Right renal pelvis (tissue), 4 donors: ENCODE data around the gene CDKN3. TPM values are rescaled to one million over a fixed set of nuclear protein-coding genes. Genes with fewer than 3 reads are reported as not detected.
"Not testable (repeated sequence)": the region's sequence is repeated elsewhere in the genome, so short reads cannot be mapped to it uniquely, and the experiment has no call there.

Source experiments
- DNase-seq, 4 donors: peaks; one replicate each; pipeline ENCODE4 v3.0.0-alpha.2; 2013; ENCODE audit warnings: low read depth in 4 of 4, low spot score in 3 of 4, missing footprints in 1 of 4
- polyA plus RNA-seq, 4 donors: library from polyadenylated mRNA; unstranded; fragments of 120-200 nt; gene quantifications; one replicate each; pipeline ENCODE4 v1.2.1, GENCODE V29; 2013; ENCODE audit not compliant: insufficient read length in 4 of 4

CDKN3 gene
- polyA plus RNA-seq, 4 donors: 21.3 to 30.5 (median 26.6) TPM

- DNase-seq: no peak
These were observed 23.8 kb downstream of the CDKN3 start for GRCh38 chr14:54420478-54421142.

- DNase-seq: no peak
These were observed 27.2 kb downstream of the CDKN3 start for GRCh38 chr14:54423991-54424390.

GRCh38 chr14:54424479-54424901 lies 27.7 kb downstream of the CDKN3 start:
- DNase-seq: no peak

- no peak for DNase-seq
These were observed 28.3 kb downstream of the CDKN3 start for GRCh38 chr14:54425068-54425467.

- no peak for DNase-seq
These were observed 28.9 kb downstream of the CDKN3 start for GRCh38 chr14:54425537-54426274.

- DNase-seq: no peak
These were observed 31.1 kb downstream of the CDKN3 start for GRCh38 chr14:54427871-54428270.

GRCh38 chr14:54428527-54428926 lies 31.7 kb downstream of the CDKN3 start:
- DNase-seq: no peak

GRCh38 chr14:54435500-54435981 lies 38.7 kb downstream of the CDKN3 start:
- DNase-seq: no peak

GRCh38 chr14:54437954-54438353 lies 41.1 kb downstream of the CDKN3 start:
- not testable (repeated sequence) for DNase-seq

GRCh38 chr14:54438703-54439102 lies 41.9 kb downstream of the CDKN3 start:
- DNase-seq: no peak

GRCh38 chr14:54440037-54440436 lies 43.2 kb downstream of the CDKN3 start:
- DNase-seq: no peak

GRCh38 chr14:54440476-54440872 lies 43.7 kb downstream of the CDKN3 start:
- no peak for DNase-seq

GRCh38 chr14:54440873-54441868 lies 44.4 kb downstream of the CDKN3 start, which contains the start of gene CNIH1:
Gene CNIH1 (minus strand): TSS chr14:54441374. CDS start chr14:54441327, 47 bp downstream.
- peak; percentile 82 to 84 (median 83) for DNase-seq

GRCh38 chr14:54442961-54443360 lies 46.2 kb downstream of the CDKN3 start:
- DNase-seq: not testable (repeated sequence)

- DNase-seq: peak in 1 of 4 donors; percentile 26
These were observed 47.2 kb downstream of the CDKN3 start for GRCh38 chr14:54443981-54444380.

- DNase-seq: no peak
These were observed 47.9 kb downstream of the CDKN3 start for GRCh38 chr14:54444681-54445080.

GRCh38 chr14:54446161-54446693 lies 49.4 kb downstream of the CDKN3 start:
- DNase-seq: peak in 2 of 4 donors; percentile 39 to 66

- DNase-seq: no peak
These were observed 50.5 kb downstream of the CDKN3 start for GRCh38 chr14:54447231-54447692.

GRCh38 chr14:54450535-54450934 lies 53.7 kb downstream of the CDKN3 start:
- no peak for DNase-seq

GRCh38 chr14:54451121-54451601 lies 54.4 kb downstream of the CDKN3 start:
- no peak for DNase-seq
